ENCODE results near the gene OPN1MW3.
"Not testable (repeated sequence)": the region's sequence is repeated elsewhere in the genome, so short reads cannot be mapped to it uniquely, and the experiment has no call there.

- not testable (repeated sequence) for TF ChIP-seq CTCF (IDR thresholded peaks at IDR 0.05; ENCODE audit: low read length); EZH2 (IDR thresholded peaks at IDR 0.05; ENCODE audit: borderline replicate concordance, low read length)
Measured at GRCh38 chrX:154233620-154234019, 23.8 kb upstream of the OPN1MW3 start.
